ENCODE data around the gene ZNF716.
"Not testable (repeated sequence)": the region's sequence is repeated elsewhere in the genome, so short reads cannot be mapped to it uniquely, and the experiment has no call there.

Gene ZNF716

DNA sequence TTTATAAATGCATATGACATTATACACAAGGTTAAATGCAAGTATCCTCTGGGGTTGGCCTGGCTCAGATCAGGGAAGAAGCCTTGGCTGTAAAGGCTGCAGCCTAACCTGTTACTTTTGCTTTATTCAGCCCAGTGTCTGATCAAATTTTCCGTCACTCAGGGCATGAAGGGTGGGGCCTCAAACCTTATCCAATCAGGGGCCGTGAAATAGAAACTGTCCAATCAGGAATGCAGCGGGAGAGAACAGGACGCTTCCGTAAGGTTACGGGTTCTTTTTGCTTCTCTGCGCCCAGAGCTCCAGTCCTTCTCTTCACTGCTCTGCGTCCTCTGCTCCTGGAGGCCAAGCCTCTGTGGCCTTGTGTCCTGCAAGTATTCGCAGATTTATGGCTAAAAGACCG lies at the start of gene ZNF716:
ZNF716 (plus strand) TSS at position 274 of the 400 bp plus-strand sequence; CDS start at position 386, 112 bp downstream.
- no peak for TF ChIP-seq CTCF (IDR thresholded peaks at IDR 0.05)
- Histone ChIP-seq H3K36me3 (no peaks in the 10 kb centered on the region), H3K9me3 (no peaks in the 10 kb centered on the region), H3K4me3 (ENCODE audit: low read depth in 1 of 2, low read length in 1 of 2) (no peak within 1 kb of the TSS), H3K27me3 (no peaks in the 10 kb centered on the region), H3K27ac (no peak within 1 kb of the TSS), H3K4me1 (ENCODE audit: control insufficient read depth in 1 of 2, insufficient read depth in 1 of 2, low read depth in 1 of 2, low read length in 1 of 2) (no peaks in the 10 kb centered on the region)

- no peak for TF ChIP-seq CTCF (IDR thresholded peaks at IDR 0.05)
- H3K27me3 ChIP-seq = no peaks in the 10 kb centered on the region
- H3K9me3 ChIP-seq = peaks cover 3% of the 10 kb centered on the region
- H3K4me1 ChIP-seq (ENCODE audit: control insufficient read depth in 1 of 2, insufficient read depth in 1 of 2, low read depth in 1 of 2, low read length in 1 of 2) = no peaks in the 10 kb centered on the region
- H3K4me3 ChIP-seq (ENCODE audit: low read depth in 1 of 2, low read length in 1 of 2) = no peak overlapping the region
- H3K36me3 ChIP-seq = no peaks in the 10 kb centered on the region
- no peak overlapping the region for H3K27ac ChIP-seq
Observed at GRCh38 chr7:57400531-57401155, 49.3 kb upstream of the ZNF716 start.

DNA sequence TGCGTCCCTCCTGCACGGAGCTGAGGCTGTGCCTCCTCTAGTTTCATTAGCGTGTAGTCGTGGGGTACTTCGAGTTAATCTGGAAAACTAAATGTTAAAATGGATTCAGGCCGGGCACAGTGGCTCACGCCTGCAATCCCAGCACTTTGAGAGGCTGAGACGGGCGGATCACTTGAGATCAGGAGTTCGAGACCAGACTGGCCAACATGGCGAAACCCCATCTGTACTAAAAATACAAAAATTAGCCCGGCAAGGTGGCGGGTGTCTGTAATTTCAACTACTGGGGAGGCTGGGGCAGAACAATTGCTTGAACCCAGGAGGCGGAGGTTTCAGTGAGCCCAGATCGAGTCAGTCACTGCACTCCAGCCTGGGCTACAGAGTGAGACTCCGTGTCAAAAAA lies 46.9 kb upstream of the ZNF716 start:
- not testable (repeated sequence) for H3K4me3 ChIP-seq (ENCODE audit: low read depth in 1 of 2, low read length in 1 of 2); H3K27me3 ChIP-seq; H3K9me3 ChIP-seq; H3K4me1 ChIP-seq (ENCODE audit: control insufficient read depth in 1 of 2, insufficient read depth in 1 of 2, low read depth in 1 of 2, low read length in 1 of 2); H3K36me3 ChIP-seq; H3K27ac ChIP-seq

DNA sequence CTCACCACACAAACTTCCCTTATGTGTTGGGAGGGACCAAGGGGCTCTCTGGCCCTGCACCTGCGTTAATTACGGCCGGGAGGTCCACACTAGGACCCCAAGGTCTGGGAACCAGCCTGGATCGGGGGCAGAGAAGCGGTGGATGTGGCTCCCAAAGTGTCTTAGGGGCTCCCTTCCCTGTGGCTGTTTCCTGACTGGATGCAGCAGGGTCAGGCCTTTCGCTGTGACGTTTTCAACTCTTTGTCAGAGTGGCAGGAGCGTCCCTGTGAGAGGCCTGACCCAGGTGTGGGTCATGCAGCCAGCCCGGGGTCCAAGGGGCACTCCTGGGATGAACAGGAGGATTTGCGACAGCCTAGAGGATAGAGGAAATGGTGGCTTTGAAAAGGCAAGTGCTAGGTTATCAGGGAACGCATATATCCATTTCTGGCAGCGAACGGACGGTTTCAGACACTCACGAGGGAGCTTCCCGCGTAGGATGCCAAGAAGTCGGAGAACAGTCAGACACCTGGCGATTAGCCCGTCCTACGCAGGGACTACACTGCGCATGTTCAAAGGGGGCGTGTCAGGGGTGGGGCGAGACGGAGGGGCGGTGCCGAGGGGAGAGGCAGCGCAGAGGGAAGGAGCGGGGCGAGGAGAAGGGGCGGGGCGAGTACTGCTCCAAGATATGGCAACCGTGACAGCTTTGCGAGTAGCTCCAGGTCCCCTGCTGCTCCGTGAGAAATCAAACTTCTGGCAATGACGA lies 46.2 kb upstream of the ZNF716 start:
- no peak overlapping the region for H3K4me3 ChIP-seq (ENCODE audit: low read depth in 1 of 2, low read length in 1 of 2)
- H3K27me3 ChIP-seq = no peaks in the 10 kb centered on the region
- H3K36me3 ChIP-seq = no peaks in the 10 kb centered on the region
- H3K4me1 ChIP-seq (ENCODE audit: control insufficient read depth in 1 of 2, insufficient read depth in 1 of 2, low read depth in 1 of 2, low read length in 1 of 2) = no peaks in the 10 kb centered on the region
- peaks cover 3% of the 10 kb centered on the region for H3K9me3 ChIP-seq
- no peak for TF ChIP-seq CTCF (IDR thresholded peaks at IDR 0.05)
- no peak overlapping the region for H3K27ac ChIP-seq

GRCh38 chr7:57404343-57404966 lies 45.5 kb upstream of the ZNF716 start:
- Histone ChIP-seq H3K27me3 (no peaks in the 10 kb centered on the region), H3K9me3 (peaks cover 3% of the 10 kb centered on the region), H3K36me3 (no peaks in the 10 kb centered on the region), H3K4me3 (ENCODE audit: low read depth in 1 of 2, low read length in 1 of 2) (no peak overlapping the region), H3K27ac (no peak overlapping the region), H3K4me1 (ENCODE audit: control insufficient read depth in 1 of 2, insufficient read depth in 1 of 2, low read depth in 1 of 2, low read length in 1 of 2) (no peaks in the 10 kb centered on the region)
- no peak for TF ChIP-seq CTCF (IDR thresholded peaks at IDR 0.05)

- Histone ChIP-seq H3K4me3 (ENCODE audit: low read depth in 1 of 2, low read length in 1 of 2) (no peak overlapping the region), H3K27ac (no peak overlapping the region), H3K4me1 (ENCODE audit: control insufficient read depth in 1 of 2, insufficient read depth in 1 of 2, low read depth in 1 of 2, low read length in 1 of 2) (no peaks in the 10 kb centered on the region), H3K27me3 (no peaks in the 10 kb centered on the region), H3K36me3 (no peaks in the 10 kb centered on the region), H3K9me3 (peaks cover 3% of the 10 kb centered on the region)
- no peak for TF ChIP-seq CTCF (IDR thresholded peaks at IDR 0.05)
Observed at GRCh38 chr7:57404967-57405421, 45.0 kb upstream of the ZNF716 start.

Data from neutrophil (primary cell).